Fibroblast of the aortic adventitia (primary cell): Measurements from ENCODE around the gene ZNF350. TPM values are rescaled to one million over a fixed set of nuclear protein-coding genes. Genes with fewer than 3 reads are reported as not detected.
"Not testable (repeated sequence)": the region's sequence is repeated elsewhere in the genome, so short reads cannot be mapped to it uniquely, and the experiment has no call there.

Source experiments
- DNase-seq: peaks from one replicate; pipeline ENCODE4 v3.0.0-alpha.2; 2010; ENCODE audit warnings: low read depth
- H3K4me3 ChIP-seq: 2 replicates; pipeline ENCODE4 v1.5.1; 2011; ENCODE audit warnings: low read depth, mild to moderate bottlenecking, control low read depth, low read length, moderate library complexity
- total RNA-seq: library from RNA; depleted of rRNA; stranded (reverse); fragments of >200 nt; gene quantifications from 2 replicates; pipeline ENCODE4 v1.2.3, GENCODE V29; 2012; ENCODE audit warnings: low replicate concordance
- TF ChIP-seq, protein P1 (sequence below): IDR thresholded peaks from 2 replicates; pipeline ENCODE4 v1.5.1; 2011; ENCODE audit warnings: mild to moderate bottlenecking, low read length, control low read depth, inconsistent platforms; ENCODE audit not compliant: insufficient read depth

ZNF350 gene
- 9.1 and 14.6 TPM in 2 replicates for total RNA-seq

DNA sequence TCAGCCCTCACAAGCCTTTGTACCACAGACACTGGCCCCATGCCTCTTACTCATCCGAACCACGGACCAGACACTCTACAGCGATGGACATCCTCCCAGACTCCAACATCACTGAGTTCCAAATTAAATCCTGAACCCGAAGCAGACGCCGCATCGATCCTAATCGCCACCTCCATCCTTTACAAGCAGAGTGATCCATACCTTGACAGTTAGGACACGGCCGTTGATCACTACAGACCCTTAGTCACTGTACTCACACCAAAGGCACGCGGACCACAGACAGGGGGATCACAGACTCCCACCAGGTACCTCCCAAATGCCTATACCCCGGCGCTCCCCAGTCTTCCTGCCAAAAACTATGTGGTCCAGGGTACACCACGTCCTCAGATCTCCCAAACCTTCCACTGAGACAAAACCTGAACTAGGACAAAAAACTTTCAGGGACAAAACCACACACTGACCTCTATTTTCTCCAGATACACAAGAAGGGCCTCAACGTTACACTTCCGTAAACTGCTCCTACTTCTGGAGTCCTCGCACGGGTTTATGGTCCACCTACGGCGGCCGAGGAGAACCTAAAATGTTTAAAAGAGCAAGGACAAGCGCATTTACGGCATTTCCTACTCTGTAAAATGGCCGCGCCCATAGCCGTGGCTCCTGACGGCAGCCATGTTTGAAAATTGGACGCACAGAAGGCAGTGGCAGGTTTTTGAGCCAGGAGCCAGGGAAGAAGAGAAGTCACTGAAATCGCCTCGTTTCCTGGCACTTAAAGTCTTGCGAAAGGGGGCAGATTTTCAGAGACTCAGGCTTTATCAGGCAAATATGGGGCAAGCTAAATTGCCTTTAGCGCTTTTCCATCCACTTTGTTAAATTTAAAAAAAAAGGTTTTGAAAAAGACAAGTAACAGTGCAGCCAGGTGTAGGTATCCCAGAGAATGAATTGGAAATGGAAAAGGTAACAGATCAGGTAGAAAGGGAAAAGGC, at the start of gene ZNF350:
ZNF350 (minus strand) TSS at position 532 of the 983 bp plus-strand sequence. CDS start 12,480 bp downstream, outside the sequence.
- TF ChIP-seq, protein P1, sequence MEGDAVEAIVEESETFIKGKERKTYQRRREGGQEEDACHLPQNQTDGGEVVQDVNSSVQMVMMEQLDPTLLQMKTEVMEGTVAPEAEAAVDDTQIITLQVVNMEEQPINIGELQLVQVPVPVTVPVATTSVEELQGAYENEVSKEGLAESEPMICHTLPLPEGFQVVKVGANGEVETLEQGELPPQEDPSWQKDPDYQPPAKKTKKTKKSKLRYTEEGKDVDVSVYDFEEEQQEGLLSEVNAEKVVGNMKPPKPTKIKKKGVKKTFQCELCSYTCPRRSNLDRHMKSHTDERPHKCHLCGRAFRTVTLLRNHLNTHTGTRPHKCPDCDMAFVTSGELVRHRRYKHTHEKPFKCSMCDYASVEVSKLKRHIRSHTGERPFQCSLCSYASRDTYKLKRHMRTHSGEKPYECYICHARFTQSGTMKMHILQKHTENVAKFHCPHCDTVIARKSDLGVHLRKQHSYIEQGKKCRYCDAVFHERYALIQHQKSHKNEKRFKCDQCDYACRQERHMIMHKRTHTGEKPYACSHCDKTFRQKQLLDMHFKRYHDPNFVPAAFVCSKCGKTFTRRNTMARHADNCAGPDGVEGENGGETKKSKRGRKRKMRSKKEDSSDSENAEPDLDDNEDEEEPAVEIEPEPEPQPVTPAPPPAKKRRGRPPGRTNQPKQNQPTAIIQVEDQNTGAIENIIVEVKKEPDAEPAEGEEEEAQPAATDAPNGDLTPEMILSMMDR: no peak
- peak within 1 kb of the TSS; percentile 99 for H3K4me3 ChIP-seq
- DNase-seq: peak; percentile 96

DNA sequence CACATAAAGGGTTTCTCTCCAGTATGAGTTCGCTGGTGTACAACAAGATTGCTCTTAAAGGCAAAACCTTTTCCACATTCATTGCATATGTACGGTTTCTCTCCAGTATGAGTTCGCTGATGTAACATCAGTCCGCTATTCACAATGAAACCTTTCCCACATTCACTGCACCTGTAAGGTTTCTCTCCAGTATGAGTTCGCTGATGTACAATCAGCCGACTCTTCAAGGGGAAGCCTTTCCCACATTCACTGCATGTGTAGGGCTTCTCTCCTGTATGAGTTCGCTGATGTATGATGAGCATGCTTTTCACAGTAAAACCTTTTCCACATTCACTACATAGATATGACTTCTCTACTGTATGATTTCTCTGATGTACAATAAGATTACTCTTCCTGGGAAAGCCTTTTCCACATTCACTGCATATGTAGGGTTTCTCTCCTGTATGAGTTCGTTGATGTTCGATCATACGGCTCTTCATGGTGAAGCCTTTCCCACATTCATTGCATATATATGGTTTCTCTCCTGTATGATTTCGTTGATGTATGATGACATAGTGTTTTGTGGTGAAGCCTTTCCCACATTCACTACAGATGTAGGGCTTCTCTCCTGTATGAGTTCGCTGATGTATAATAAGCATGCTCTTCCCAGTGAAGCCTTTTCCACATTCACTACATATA, 47.5 kb upstream of the ZNF350 start:
- no peak overlapping the region for H3K4me3 ChIP-seq
- TF ChIP-seq, protein P1: no peak
- no peak for DNase-seq

DNA sequence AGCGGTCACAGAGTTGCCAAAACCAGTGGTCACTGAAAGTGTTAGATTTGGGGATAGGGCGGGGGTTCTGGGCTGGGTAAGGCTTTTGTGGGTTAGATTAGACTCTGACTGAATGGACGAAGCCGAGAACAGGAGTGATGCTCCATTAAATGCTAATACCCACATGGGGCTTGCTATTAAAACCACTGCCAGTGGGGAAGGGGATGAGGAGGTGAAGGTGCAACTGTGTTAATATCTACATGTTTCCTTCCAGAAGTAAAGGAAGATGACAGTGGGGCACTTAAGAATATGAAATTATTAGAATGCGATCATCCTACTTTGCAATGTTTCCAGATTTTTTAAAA, 42.1 kb upstream of the ZNF350 start:
- DNase-seq: no peak
- TF ChIP-seq, protein P1: no peak
- peak overlapping the region; percentile 94 for H3K4me3 ChIP-seq

DNA sequence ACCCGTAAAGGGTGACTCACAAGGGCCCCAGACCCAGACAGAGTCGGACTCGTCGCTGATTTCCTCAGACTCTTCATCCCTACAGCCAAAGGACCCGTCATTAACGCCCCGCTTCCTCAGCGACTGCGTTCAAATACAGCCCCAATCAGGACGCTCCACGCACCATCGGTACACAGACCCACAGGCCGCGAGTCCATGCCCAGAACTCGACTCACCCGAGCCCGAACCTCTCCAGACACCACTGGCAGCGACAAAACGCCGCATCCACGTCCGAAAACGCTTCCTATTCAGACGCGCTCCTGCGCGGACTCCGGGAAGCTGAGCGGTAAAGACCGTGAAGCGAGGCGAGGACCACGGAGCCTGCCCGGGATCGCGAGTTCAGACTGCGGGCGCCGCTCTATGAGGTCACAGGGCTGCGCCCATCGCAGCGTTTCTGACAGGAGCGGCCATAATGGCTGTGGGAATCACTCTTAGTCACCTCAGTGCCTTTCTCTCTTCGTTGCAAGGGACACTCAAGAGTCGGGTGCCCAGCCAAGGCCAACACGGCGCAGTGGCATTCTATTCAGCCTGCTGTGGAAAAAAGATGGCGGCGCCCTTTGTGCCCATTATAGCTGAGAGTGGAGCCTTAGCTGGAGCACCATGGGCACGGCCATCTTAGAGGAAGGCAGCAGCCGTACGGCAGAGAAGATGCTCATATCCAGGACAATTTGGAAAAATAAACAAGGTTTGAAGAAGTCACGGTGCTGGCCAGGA, 41.6 kb upstream of the ZNF350 start, which contains the start of gene ZNF614:
ZNF614 (minus strand) TSS at position 353 of the 753 bp plus-strand sequence. CDS start 2,634 bp downstream, outside the sequence.
- H3K4me3 ChIP-seq: peak within 1 kb of the TSS; percentile 94
- peak; percentile 85 for DNase-seq
- TF ChIP-seq, protein P1: no peak

DNA sequence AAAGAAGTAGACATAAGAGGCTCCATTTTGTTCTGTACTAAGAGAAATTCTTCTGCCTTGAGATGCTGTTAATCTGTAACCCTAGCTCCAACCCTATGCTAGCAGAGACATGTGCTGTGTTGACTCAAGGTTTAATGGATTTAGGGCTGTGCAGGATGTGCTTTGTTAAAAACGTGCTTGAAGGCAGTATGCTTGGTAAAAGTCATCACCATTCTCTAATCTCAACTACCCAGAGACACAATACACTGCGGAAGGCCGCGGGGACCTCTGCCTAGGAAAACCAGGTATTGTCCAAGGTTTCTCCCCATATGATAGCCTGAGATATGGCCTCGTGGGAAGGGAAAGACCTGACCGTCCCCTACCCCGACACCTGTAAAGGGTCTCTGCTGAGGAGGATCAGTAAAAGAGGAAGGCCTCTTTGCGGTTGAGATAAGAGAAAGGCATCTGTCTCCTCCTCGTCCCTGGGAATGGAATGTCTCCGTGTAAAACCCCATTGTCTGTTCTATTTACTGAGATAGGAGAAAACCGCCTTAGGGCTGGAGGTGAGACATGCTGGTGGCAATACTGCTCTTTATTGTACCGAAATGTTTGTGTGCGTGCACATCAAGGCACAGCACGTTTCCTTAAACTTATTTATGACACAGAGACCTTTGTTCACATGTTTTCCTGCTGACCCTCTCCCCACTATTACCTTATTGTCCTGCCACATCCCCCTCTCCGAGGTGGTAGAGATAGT, 39.8 kb upstream of the ZNF350 start:
- not testable (repeated sequence) for DNase-seq, H3K4me3 ChIP-seq

DNA sequence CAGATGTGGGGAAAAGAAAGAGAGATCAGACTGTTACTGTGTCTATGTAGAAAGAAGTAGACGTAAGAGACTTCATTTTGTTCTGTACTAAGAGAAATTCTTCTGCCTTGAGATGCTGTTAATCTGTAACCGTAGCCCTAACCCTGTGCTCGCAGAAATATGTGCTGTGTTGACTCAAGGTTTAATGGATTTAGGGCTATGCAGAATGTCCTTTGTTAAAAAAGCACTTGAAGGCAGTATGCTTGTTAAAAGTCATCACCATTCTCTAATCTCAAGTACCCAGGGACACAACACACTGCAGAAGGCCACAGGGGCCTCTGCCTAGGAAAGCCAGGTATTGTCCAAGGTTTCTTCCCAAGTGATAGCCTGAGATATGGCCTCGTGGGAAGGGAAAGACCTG, 37.8 kb upstream of the ZNF350 start:
- not testable (repeated sequence) for H3K4me3 ChIP-seq, DNase-seq

DNA sequence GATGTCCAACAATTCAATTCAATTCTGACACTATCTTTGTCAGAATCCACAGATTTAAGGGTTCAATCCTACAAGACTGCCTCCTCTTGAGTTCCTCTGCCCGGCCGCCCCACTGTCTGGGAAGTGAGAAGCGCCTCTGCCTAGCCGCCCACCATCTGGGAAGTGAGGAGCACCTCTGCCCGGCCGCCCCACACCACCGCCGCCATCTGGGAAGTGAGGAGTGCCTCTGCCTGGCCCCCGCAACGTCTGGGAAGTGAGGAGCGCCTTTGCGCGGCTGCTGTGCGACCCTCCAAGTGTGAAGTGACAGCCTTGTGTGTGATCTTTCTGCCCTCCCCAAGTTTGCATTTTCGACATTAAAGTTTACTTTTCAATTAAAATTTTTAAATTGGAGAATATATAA, 35.6 kb upstream of the ZNF350 start:
- TF ChIP-seq, protein P1: no peak
- no peak for DNase-seq
- H3K4me3 ChIP-seq: no peak overlapping the region
